GM19043 (cell line): ENCODE measurements around the gene S1PR4.
"Not testable (repeated sequence)": the region's sequence is repeated elsewhere in the genome, so short reads cannot be mapped to it uniquely, and the experiment has no call there.

Source experiments
- ATAC-seq: cut with Tn5 transposase; IDR thresholded peaks from one replicate; pipeline ENCODE4 v1.9.1; 2021; ENCODE audit warnings: low read depth; ENCODE audit not compliant: unreplicated experiment

The S1PR4 gene

GRCh38 chr19:3210347-3211017 is 31.9 kb downstream of the S1PR4 start:
- no peak for ATAC-seq

GRCh38 chr19:3211191-3211590 is 32.6 kb downstream of the S1PR4 start:
- ATAC-seq, result no peak

- ATAC-seq, result no peak
These were observed 34.6 kb downstream of the S1PR4 start for GRCh38 chr19:3213159-3213558.

- ATAC-seq, result no peak
These were observed 38.3 kb downstream of the S1PR4 start for GRCh38 chr19:3216874-3217273.

GRCh38 chr19:3220576-3220975 is 42.0 kb downstream of the S1PR4 start:
- ATAC-seq, result no peak

GRCh38 chr19:3221576-3221975 is 43.0 kb downstream of the S1PR4 start:
- ATAC-seq, result not testable (repeated sequence)

- no peak for ATAC-seq
These were observed 44.1 kb downstream of the S1PR4 start for GRCh38 chr19:3222709-3223108.

- no peak for ATAC-seq
These were observed 46.0 kb downstream of the S1PR4 start, which contains the start of gene CELF5 for GRCh38 chr19:3224346-3225168. TSS of gene CELF5 (plus strand) at chr19:3224661. CDS start at chr19:3224740, 79 bp downstream.

- ATAC-seq, result no peak
These were observed 46.6 kb downstream of the S1PR4 start for GRCh38 chr19:3225169-3225485.

- no peak for ATAC-seq
These were observed 47.1 kb downstream of the S1PR4 start for GRCh38 chr19:3225677-3226093.

- ATAC-seq, result no peak
These were observed 48.6 kb downstream of the S1PR4 start for GRCh38 chr19:3227054-3227626.

GRCh38 chr19:3229346-3229743 is 50.8 kb downstream of the S1PR4 start:
- no peak for ATAC-seq
